ENCODE measurements around the gene INPP4B. TPM values are rescaled to one million over a fixed set of nuclear protein-coding genes. Genes with fewer than 3 reads are reported as not detected.
A peak's percentile ranks its signal among the peaks of the same experiment; 100 is the strongest.
"Not testable (repeated sequence)": the region's sequence is repeated elsewhere in the genome, so short reads cannot be mapped to it uniquely, and the experiment has no call there.

The INPP4B gene
- total and polyA plus RNA-seq, 9 donors = 1.7 to 14.7 (median 10.7) TPM

- intact Hi-C loops (cut with DNase I) = loop anchor here in 1 of 4 donors (10.0 kb wide), 1 partner anchor 50 kb away; no protein-coding TSS in a partner anchor
- H3K36me3 ChIP-seq = no peaks in the 10 kb centered on the region
- DNase-seq = peak; percentile 27 to 48 (median 40)
These were observed 440.9 kb downstream of the INPP4B start for GRCh38 chr4:142405021-142405694.

GRCh38 chr4:142404191-142404611 is 441.9 kb downstream of the INPP4B start:
- Histone ChIP-seq H3K27me3 (no peaks in the 10 kb centered on the region), H3K4me3 (peak overlapping the region; percentile 6), H3K4me1 (ENCODE audit: insufficient read depth) (peaks cover 2% of the 10 kb centered on the region), H3K27ac (no peak overlapping the region), H3K36me3 (no peaks in the 10 kb centered on the region), H3K9me3 (no peaks in the 10 kb centered on the region)
- peak in 2 of 5 donors; percentile 10 to 39 for DNase-seq
- intact Hi-C loops (cut with DNase I) = loop anchor here in 1 of 4 donors (10.0 kb wide), 1 partner anchor 49 kb away; no protein-coding TSS in a partner anchor
- WGBS, 3 donors = 32 to 37% (median 34%) methylated on average over 3 of the region's 3 CpGs
- no peak for TF ChIP-seq POLR2A (IDR thresholded peaks at IDR 0.05)
- no peak for TF ChIP-seq CTCF (IDR thresholded peaks at IDR 0.05)
- no peak for TF ChIP-seq EP300 (IDR thresholded peaks at IDR 0.05)

More at GRCh38 chr4:142405021-142405694, 440.9 kb downstream of the INPP4B start:
- TF ChIP-seq EP300 (IDR thresholded peaks at IDR 0.05) = no peak
- no peak for TF ChIP-seq POLR2A (IDR thresholded peaks at IDR 0.05)
- TF ChIP-seq CTCF (IDR thresholded peaks at IDR 0.05) = no peak
- H3K4me3 ChIP-seq = peak overlapping the region; percentile 45
- H3K4me1 ChIP-seq (ENCODE audit: insufficient read depth) = peaks cover 2% of the 10 kb centered on the region
- no peaks in the 10 kb centered on the region for H3K9me3 ChIP-seq
- no peaks in the 10 kb centered on the region for H3K27me3 ChIP-seq
- H3K27ac ChIP-seq = peak overlapping the region; percentile 9 to 57
- WGBS, 3 donors = 1 to 2% (median 1%) methylated on average over 14 of the region's 14 CpGs

GRCh38 chr4:142402900-142403299 is 443.2 kb downstream of the INPP4B start:
- DNase-seq = no peak
- Histone ChIP-seq H3K4me1 (ENCODE audit: insufficient read depth) (peaks cover 2% of the 10 kb centered on the region), H3K9me3 (no peaks in the 10 kb centered on the region), H3K27me3 (no peaks in the 10 kb centered on the region), H3K4me3 (no peak overlapping the region), H3K36me3 (no peaks in the 10 kb centered on the region), H3K27ac (no peak overlapping the region)
- intact Hi-C loops (cut with DNase I) = loop anchor here in 1 of 4 donors (10.0 kb wide), 1 partner anchor 48 kb away; no protein-coding TSS in a partner anchor
- WGBS, 3 donors = 81 to 92% (median 90%) methylated on average over 2 of the region's 2 CpGs
- no peak for TF ChIP-seq EP300 (IDR thresholded peaks at IDR 0.05)
- no peak for TF ChIP-seq POLR2A (IDR thresholded peaks at IDR 0.05)
- TF ChIP-seq CTCF (IDR thresholded peaks at IDR 0.05) = no peak

GRCh38 chr4:142402156-142402555 is 443.9 kb downstream of the INPP4B start:
- intact Hi-C loops (cut with DNase I) = loop anchor here in 1 of 4 donors (10.0 kb wide), 1 partner anchor 47 kb away; no protein-coding TSS in a partner anchor
- Histone ChIP-seq H3K27me3 (no peaks in the 10 kb centered on the region), H3K4me1 (ENCODE audit: insufficient read depth) (peaks cover 2% of the 10 kb centered on the region), H3K9me3 (no peaks in the 10 kb centered on the region), H3K27ac (no peak overlapping the region), H3K4me3 (no peak overlapping the region), H3K36me3 (no peaks in the 10 kb centered on the region)
- DNase-seq = no peak
- WGBS, 3 donors = 33 to 61% (median 59%) methylated on average over 2 of the region's 2 CpGs
- no peak for TF ChIP-seq EP300 (IDR thresholded peaks at IDR 0.05)
- TF ChIP-seq CTCF (IDR thresholded peaks at IDR 0.05) = no peak
- no peak for TF ChIP-seq POLR2A (IDR thresholded peaks at IDR 0.05)

GRCh38 chr4:142397364-142397991 is 448.6 kb downstream of the INPP4B start:
- DNase-seq; intact Hi-C loops (cut with DNase I); H3K9me3 ChIP-seq; H3K4me3 ChIP-seq; H3K4me1 ChIP-seq (ENCODE audit: insufficient read depth); H3K27me3 ChIP-seq; H3K27ac ChIP-seq; H3K36me3 ChIP-seq: not testable (repeated sequence)
- WGBS, 3 donors = 92 to 97% (median 97%) methylated on average over 16 of the region's 16 CpGs

All from ovary (tissue), 9 donors.